ENCODE measurements around the gene TUBGCP3. TPM values are rescaled to one million over a fixed set of nuclear protein-coding genes. Genes with fewer than 3 reads are reported as not detected.

TUBGCP3 gene
- total and polyA plus RNA-seq, 4 donors: 6.7 to 31.0 (median 17.3) TPM

- DNase-seq (ENCODE audit: low spot score): no peak
- 58% methylated on average over 13 of the region's 13 CpGs for WGBS
- no peak overlapping the region for H3K27ac ChIP-seq (ENCODE audit: low read depth in 1 of 2, low read length in 2 of 2)
Measured at GRCh38 chr13:112616586-112617362, 28.8 kb upstream of the TUBGCP3 start.

GRCh38 chr13:112615391-112615790 is 27.4 kb upstream of the TUBGCP3 start:
- DNase-seq (ENCODE audit: low spot score): no peak
- no peak overlapping the region for H3K4me3 ChIP-seq (ENCODE audit: low read depth in 1 of 3, low read length in 3 of 3)
- no peaks in the 10 kb centered on the region for H3K36me3 ChIP-seq (ENCODE audit: control insufficient read depth in 4 of 4, insufficient read depth in 3 of 4, low read depth in 1 of 4, low read length in 3 of 4)
- no peaks in the 10 kb centered on the region for H3K9me3 ChIP-seq (ENCODE audit: control insufficient read depth in 4 of 4, low read length in 3 of 4)
- H3K4me1 ChIP-seq (ENCODE audit: control insufficient read depth in 4 of 4, insufficient read depth in 4 of 4, low read length in 3 of 4): no peaks in the 10 kb centered on the region
- H3K27me3 ChIP-seq (ENCODE audit: control insufficient read depth in 4 of 4, insufficient read depth in 4 of 4, low read length in 3 of 4): no peaks in the 10 kb centered on the region
- TF ChIP-seq FOXA2 (IDR thresholded peaks at IDR 0.05) (no peak), MAX (IDR thresholded peaks at IDR 0.05) (no peak), YY1 (IDR thresholded peaks at IDR 0.05) (no peak), TAF1 (conservative IDR thresholded peaks at IDR 0.05) (no peak), JUND (IDR thresholded peaks at IDR 0.05) (no peak), RXRA (IDR thresholded peaks at IDR 0.05) (no peak), EGR1 (IDR thresholded peaks at IDR 0.05; ENCODE audit: low read depth in 2 of 2) (no peak), GABPA (IDR thresholded peaks at IDR 0.05 in 1 of 2, conservative IDR thresholded peaks at IDR 0.05 in 1 of 2) (no peak), RAD21 (IDR thresholded peaks at IDR 0.05) (no peak), ATF3 (IDR thresholded peaks at IDR 0.05) (no peak), REST (IDR thresholded peaks at IDR 0.05) (no peak), HNF4G (IDR thresholded peaks at IDR 0.05) (no peak), ZBTB33 (IDR thresholded peaks at IDR 0.05) (no peak), HNF4A (conservative IDR thresholded peaks at IDR 0.05) (no peak), NR2F2 (IDR thresholded peaks at IDR 0.05) (no peak), SP1 (IDR thresholded peaks at IDR 0.05) (no peak), FOXA1 (IDR thresholded peaks at IDR 0.05) (no peak)
- H3K9ac ChIP-seq (ENCODE audit: low read depth in 1 of 2, low read length in 2 of 2): no peak overlapping the region
- WGBS: 87% methylated on average over 8 of the region's 8 CpGs
- H3K27ac ChIP-seq (ENCODE audit: low read depth in 1 of 2, low read length in 2 of 2): no peak overlapping the region

More at GRCh38 chr13:112616586-112617362, 28.8 kb upstream of the TUBGCP3 start:
- H3K9ac ChIP-seq (ENCODE audit: low read depth in 1 of 2, low read length in 2 of 2): no peak overlapping the region
- no peaks in the 10 kb centered on the region for H3K9me3 ChIP-seq (ENCODE audit: control insufficient read depth in 4 of 4, low read length in 3 of 4)
- no peaks in the 10 kb centered on the region for H3K27me3 ChIP-seq (ENCODE audit: control insufficient read depth in 4 of 4, insufficient read depth in 4 of 4, low read length in 3 of 4)
- H3K4me1 ChIP-seq (ENCODE audit: control insufficient read depth in 4 of 4, insufficient read depth in 4 of 4, low read length in 3 of 4): no peaks in the 10 kb centered on the region
- H3K36me3 ChIP-seq (ENCODE audit: control insufficient read depth in 4 of 4, insufficient read depth in 3 of 4, low read depth in 1 of 4, low read length in 3 of 4): no peaks in the 10 kb centered on the region
- TF ChIP-seq EGR1 (IDR thresholded peaks at IDR 0.05; ENCODE audit: low read depth in 2 of 2) (no peak), GABPA (IDR thresholded peaks at IDR 0.05 in 1 of 2, conservative IDR thresholded peaks at IDR 0.05 in 1 of 2) (no peak), RAD21 (IDR thresholded peaks at IDR 0.05) (peak; percentile 72 to 80), RXRA (IDR thresholded peaks at IDR 0.05) (no peak), HNF4A (conservative IDR thresholded peaks at IDR 0.05) (no peak), CTCF (IDR thresholded peaks at IDR 0.05; ENCODE audit: low read depth, low read length, missing input control) (peak; percentile 57), YY1 (IDR thresholded peaks at IDR 0.05) (no peak)
- no peak overlapping the region for H3K4me3 ChIP-seq (ENCODE audit: low read depth in 1 of 3, low read length in 3 of 3)
